SK-N-SH (cell line): Measurements from ENCODE around the gene TTYH3.

Experiments
- CHD2 ChIP-seq: fragments of 150-350 bp; IDR thresholded peaks from 2 replicates; pipeline ENCODE4 v1.6.1; 2018; ENCODE audit warnings: low read length; ENCODE audit not compliant: partially characterized antibody
- MXI1 ChIP-seq: IDR thresholded peaks from 2 replicates; pipeline ENCODE4 v1.6.1; 2012; ENCODE audit warnings: mild to moderate bottlenecking, low read depth, low read length, improper control_type of control experiment
- POLR2AphosphoS5 ChIP-seq: IDR thresholded peaks from 2 replicates; pipeline ENCODE4 v1.6.1; 2012; ENCODE audit warnings: low read depth, low read length
- RAD21 ChIP-seq: IDR thresholded peaks from 2 replicates; pipeline ENCODE4 v1.6.1; 2012; ENCODE audit warnings: mild to moderate bottlenecking, low read length
- TAF1 ChIP-seq: IDR thresholded peaks from 2 replicates; pipeline ENCODE4 v1.6.1; 2012; ENCODE audit warnings: low read depth, mild to moderate bottlenecking, low read length, moderate library complexity, borderline replicate concordance
- TF ChIP-seq, protein P1 (sequence below): IDR thresholded peaks from 2 replicates; pipeline ENCODE4 v1.4.0; 2012; ENCODE audit warnings: low read depth
- TF ChIP-seq, protein P2 (sequence below): fragments of 200-600 bp; sonication (generic); IDR thresholded peaks from 2 replicates; pipeline ENCODE4 v1.6.1; 2017; ENCODE audit warnings: antibody characterized with exemption, mild to moderate bottlenecking, moderate library complexity

DNA sequence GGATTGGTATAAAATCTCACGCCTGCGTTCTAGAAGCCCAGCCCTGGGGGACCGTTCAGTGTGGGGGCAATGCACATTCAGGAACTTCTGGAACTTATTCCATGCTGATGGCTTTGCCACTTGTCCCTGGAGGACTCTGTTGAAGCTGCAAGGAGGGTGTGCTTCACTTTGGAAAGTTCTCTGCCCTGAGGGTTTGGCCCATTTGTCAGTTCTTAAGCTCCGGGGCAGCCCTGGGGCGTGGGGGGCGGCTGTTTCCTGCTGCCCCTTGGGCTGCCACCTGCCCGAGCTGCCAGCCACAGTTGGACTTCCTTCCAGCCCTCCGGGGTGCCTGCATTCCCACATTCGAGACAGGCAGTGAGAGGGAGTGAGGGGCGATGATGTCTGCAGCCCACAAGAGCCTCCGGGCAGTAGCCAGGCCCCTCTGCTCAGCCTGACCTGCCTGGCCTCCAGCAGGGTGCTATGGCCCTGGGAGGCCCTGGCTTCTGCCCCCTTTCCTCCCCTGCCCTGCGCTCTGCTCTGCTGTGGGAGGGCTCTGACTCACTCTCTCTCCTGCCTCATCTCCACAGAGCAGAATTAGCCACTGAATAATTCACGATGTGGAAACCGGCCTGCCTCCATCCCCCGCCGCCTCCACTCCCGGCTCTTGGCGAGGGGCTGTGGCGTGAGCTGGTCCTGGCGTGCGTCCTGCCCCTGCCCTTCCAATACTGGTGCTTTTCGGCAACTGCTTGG lies 1.9 kb downstream of the TTYH3 start:
- TF ChIP-seq, protein P1, sequence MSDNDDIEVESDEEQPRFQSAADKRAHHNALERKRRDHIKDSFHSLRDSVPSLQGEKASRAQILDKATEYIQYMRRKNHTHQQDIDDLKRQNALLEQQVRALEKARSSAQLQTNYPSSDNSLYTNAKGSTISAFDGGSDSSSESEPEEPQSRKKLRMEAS = peak; percentile 91
- TF ChIP-seq, protein P2, sequence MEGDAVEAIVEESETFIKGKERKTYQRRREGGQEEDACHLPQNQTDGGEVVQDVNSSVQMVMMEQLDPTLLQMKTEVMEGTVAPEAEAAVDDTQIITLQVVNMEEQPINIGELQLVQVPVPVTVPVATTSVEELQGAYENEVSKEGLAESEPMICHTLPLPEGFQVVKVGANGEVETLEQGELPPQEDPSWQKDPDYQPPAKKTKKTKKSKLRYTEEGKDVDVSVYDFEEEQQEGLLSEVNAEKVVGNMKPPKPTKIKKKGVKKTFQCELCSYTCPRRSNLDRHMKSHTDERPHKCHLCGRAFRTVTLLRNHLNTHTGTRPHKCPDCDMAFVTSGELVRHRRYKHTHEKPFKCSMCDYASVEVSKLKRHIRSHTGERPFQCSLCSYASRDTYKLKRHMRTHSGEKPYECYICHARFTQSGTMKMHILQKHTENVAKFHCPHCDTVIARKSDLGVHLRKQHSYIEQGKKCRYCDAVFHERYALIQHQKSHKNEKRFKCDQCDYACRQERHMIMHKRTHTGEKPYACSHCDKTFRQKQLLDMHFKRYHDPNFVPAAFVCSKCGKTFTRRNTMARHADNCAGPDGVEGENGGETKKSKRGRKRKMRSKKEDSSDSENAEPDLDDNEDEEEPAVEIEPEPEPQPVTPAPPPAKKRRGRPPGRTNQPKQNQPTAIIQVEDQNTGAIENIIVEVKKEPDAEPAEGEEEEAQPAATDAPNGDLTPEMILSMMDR = no peak
- TF ChIP-seq RAD21 = no peak
- TF ChIP-seq MXI1 = no peak; the same call in 1 of the 2 replicates
- peak; percentile 22; the same call in 1 of the 2 replicates for TF ChIP-seq POLR2AphosphoS5
- no peak for TF ChIP-seq CHD2
- peak; percentile 81 for TF ChIP-seq TAF1
